SK-N-SH (cell line): Measurements from ENCODE around the gene NTS. TPM values are rescaled to one million over a fixed set of nuclear protein-coding genes. Genes with fewer than 3 reads are reported as not detected.

Source experiments
- CTCF ChIA-PET: fragments of 300-600, 350-600 bp; formaldehyde crosslinking; extraction: SDS; loops from one replicate; lab custom pipeline; 2021; lab: Yijun Ruan, JAX
- POLR2A ChIA-PET: fragments of 350-600 bp; sonication (Branson Sonifier 250); formaldehyde crosslinking; extraction: SDS; loops from one replicate; lab custom pipeline; 2020; ENCODE audit warnings: antibody characterized with exemption, inconsistent platforms; lab: Yijun Ruan, JAX
- DNase-seq: peaks from one replicate; pipeline ENCODE4 v3.0.0; 2012
- H2AFZ ChIP-seq: fragments of 200-600 bp; sonication (generic); 2 replicates; pipeline ENCODE4 v1.8.1; 2016; ENCODE audit warnings: antibody characterized with exemption, mild to moderate bottlenecking, low read depth
- H3F3A ChIP-seq: fragments of 200-600 bp; sonication (generic); replicated peaks from 2 replicates; pipeline ENCODE3; 2016; ENCODE audit warnings: antibody characterized with exemption, mild to moderate bottlenecking; ENCODE audit not compliant: insufficient read depth
- H3K27ac ChIP-seq, 2 experiments: fragments of 200-500 bp in 1 of 2; fragments of 200-600 bp in 1 of 2; sonication (Bioruptor generic) in 1 of 2; sonication (generic), shearing (Covaris generic) in 1 of 2; 2 replicates each; pipeline versions ENCODE4 v1.5.1 to v1.6.1; 2014 to 2016; ENCODE audit warnings: low read depth in 2 of 2, inconsistent platforms in 1 of 2, low read length in 1 of 2, mild to moderate bottlenecking in 1 of 2, mixed read lengths in 1 of 2
- H3K27me3 ChIP-seq: fragments of 200-600 bp; sonication (generic), shearing (Covaris generic); 2 replicates; pipeline ENCODE4 v1.6.1; 2016; ENCODE audit warnings: mixed run types; ENCODE audit not compliant: insufficient read depth
- H3K36me3 ChIP-seq, 2 experiments: fragments of 200-500 bp in 1 of 2; fragments of 200-600 bp in 1 of 2; sonication (Bioruptor generic) in 1 of 2; sonication (generic) in 1 of 2; replicated peaks in 1 of 2; 2 replicates each; pipeline versions ENCODE3 to v1.5.1; 2014 to 2016; ENCODE audit warnings: low read length in 1 of 2, mild to moderate bottlenecking in 1 of 2; ENCODE audit not compliant: insufficient read depth in 2 of 2, control insufficient read depth in 1 of 2
- H3K4me1 ChIP-seq, 2 experiments: fragments of 200-500 bp in 1 of 2; fragments of 200-600 bp in 1 of 2; sonication (Bioruptor generic) in 1 of 2; sonication (generic), shearing (Covaris generic) in 1 of 2; 2 replicates each; pipeline versions ENCODE4 v1.5.1 to v1.6.1; 2014 to 2016; ENCODE audit warnings: low read depth in 1 of 2, low read length in 1 of 2, mixed run types in 1 of 2; ENCODE audit not compliant: insufficient read depth in 2 of 2, control insufficient read depth in 1 of 2
- H3K4me2 ChIP-seq: fragments of 200-600 bp; sonication (generic), shearing (Covaris generic); 2 replicates; pipeline ENCODE4 v1.6.1; 2017; ENCODE audit warnings: mixed run types
- H3K4me3 ChIP-seq, 2 experiments: fragments of 200-500 bp in 1 of 2; fragments of 200-600 bp in 1 of 2; sonication (Bioruptor generic) in 1 of 2; sonication (generic), shearing (Covaris generic) in 1 of 2; 2 replicates each; pipeline versions ENCODE4 v1.5.1 to v1.8.1; 2014 to 2016; ENCODE audit warnings: low read depth in 2 of 2, inconsistent platforms in 1 of 2, low read length in 1 of 2, mild to moderate bottlenecking in 1 of 2, mixed read lengths in 1 of 2, moderate library complexity in 1 of 2
- H3K79me2 ChIP-seq: fragments of 200-600 bp; sonication (generic); 2 replicates; pipeline ENCODE4 v1.8.1; 2017; ENCODE audit warnings: mild to moderate bottlenecking; ENCODE audit not compliant: insufficient read depth
- H3K9ac ChIP-seq: fragments of 200-600 bp; sonication (generic); 2 replicates; pipeline ENCODE4 v1.6.1; 2017; ENCODE audit warnings: mixed run types
- H3K9me2 ChIP-seq: fragments of 200-600 bp; sonication (generic); 2 replicates; pipeline ENCODE4 v1.6.1; 2017; ENCODE audit warnings: mixed run types
- H3K9me3 ChIP-seq: fragments of 200-600 bp; sonication (generic); 2 replicates; pipeline ENCODE4 v1.6.1; 2017; ENCODE audit warnings: mixed run types, mild to moderate bottlenecking, moderate library complexity
- H4K20me1 ChIP-seq: fragments of 200-600 bp; sonication (generic); 2 replicates; pipeline ENCODE4 v1.6.1; 2017; ENCODE audit warnings: mild to moderate bottlenecking, mixed run types; ENCODE audit not compliant: insufficient read depth
- CHD2 ChIP-seq: fragments of 150-350 bp; IDR thresholded peaks from 2 replicates; pipeline ENCODE4 v1.6.1; 2018; ENCODE audit warnings: low read length; ENCODE audit not compliant: partially characterized antibody
- ELF1 ChIP-seq: IDR thresholded peaks from 2 replicates; pipeline ENCODE4 v1.4.0; 2012
- EZH2phosphoT487 ChIP-seq: fragments of 200-600 bp; sonication (generic); IDR thresholded peaks from 2 replicates; pipeline ENCODE4 v1.6.1; 2017; ENCODE audit warnings: low read depth, mixed run types, mild to moderate bottlenecking, antibody characterized with exemption, moderate library complexity, borderline replicate concordance
- GABPA ChIP-seq: IDR thresholded peaks from 2 replicates; pipeline ENCODE4 v1.4.0; 2012; ENCODE audit warnings: low read depth, mild to moderate bottlenecking
- GATA2 ChIP-seq: sonication (generic); formaldehyde crosslinking; IDR thresholded peaks from 2 replicates; pipeline ENCODE4 v1.5.0; 2020; ENCODE audit warnings: mild to moderate bottlenecking, missing genetic modification reagents
- MAX ChIP-seq: IDR thresholded peaks from 2 replicates; pipeline ENCODE4 v1.4.0; 2012; ENCODE audit warnings: low read depth
- NFIC ChIP-seq: IDR thresholded peaks from 2 replicates; pipeline ENCODE4 v1.4.0; 2012; ENCODE audit warnings: borderline replicate concordance
- PBX3 ChIP-seq: IDR thresholded peaks from 2 replicates; pipeline ENCODE4; 2012
- RAD21 ChIP-seq: IDR thresholded peaks from 2 replicates; pipeline ENCODE4 v1.6.1; 2012; ENCODE audit warnings: mild to moderate bottlenecking, low read length
- REST ChIP-seq: IDR thresholded peaks from 2 replicates; pipeline ENCODE4 v1.6.1; 2012; ENCODE audit warnings: mild to moderate bottlenecking, low read depth, low read length, moderate library complexity
- SIN3A ChIP-seq: IDR thresholded peaks from 2 replicates; pipeline ENCODE4 v1.6.1; 2012; ENCODE audit warnings: low read depth, mild to moderate bottlenecking, low read length, moderate library complexity, borderline replicate concordance
- SMC3 ChIP-seq: IDR thresholded peaks from 2 replicates; pipeline ENCODE4 v1.6.1; 2012; ENCODE audit warnings: low read depth, low read length, improper control_type of control experiment
- TCF12 ChIP-seq: IDR thresholded peaks from 2 replicates; pipeline ENCODE4 v1.4.0; 2012
- WGBS: methylation state at CpG from one replicate; pipeline ENCODE4 v1.1.6; 2017; ENCODE audit warnings: low lambda C conversion rate; 5-methylcytosine and 5-hydroxymethylcytosine counted together
- polyA plus RNA-seq, 3 experiments: library from polyadenylated mRNA; depleted of rRNA; stranded (reverse); fragments of >200 nt; gene quantifications; 2 replicates each; pipeline ENCODE4 v1.2.3, GENCODE V29; 2012

Gene NTS
- polyA plus RNA-seq, 1 of the 3 experiments (the other 2 are of a cell fraction), result 31.2 TPM

DNA sequence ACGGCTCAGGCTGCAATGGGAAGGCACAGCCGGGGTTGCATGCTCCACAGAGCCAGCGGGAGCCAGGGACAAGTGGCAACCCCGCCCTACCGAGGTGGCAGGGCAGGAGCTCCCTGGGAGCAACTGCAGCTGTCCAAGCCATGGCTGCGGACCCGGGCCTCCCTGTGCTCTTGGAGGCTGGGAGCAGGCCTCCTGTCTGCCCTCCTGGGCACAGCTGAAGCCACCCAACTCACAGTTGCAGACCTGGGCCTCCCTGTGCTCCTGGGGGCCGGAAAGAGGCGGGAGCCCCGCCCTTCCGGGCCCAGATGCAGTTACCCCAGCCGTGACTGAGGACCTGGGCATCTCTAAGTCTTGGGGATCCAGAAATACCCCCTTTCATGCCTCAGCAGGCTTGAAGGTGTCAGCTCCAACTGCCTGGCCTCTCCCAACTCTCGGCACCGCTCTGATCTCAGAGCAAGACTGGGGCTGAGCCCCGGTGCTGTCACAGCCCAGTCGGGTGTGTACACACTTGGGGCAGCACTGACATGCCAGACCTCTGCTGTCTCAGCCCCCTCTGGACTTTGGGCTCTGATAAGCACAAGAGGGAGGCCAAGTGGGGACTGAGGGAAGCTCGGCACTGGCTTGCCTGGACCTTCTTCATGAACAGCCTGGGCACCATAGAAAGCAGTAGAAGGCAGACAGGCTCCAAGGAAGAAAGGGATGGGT lies 30.3 kb upstream of the NTS start (continued):
- TF ChIP-seq PBX3, result no peak
- TF ChIP-seq MAX, result no peak

DNA sequence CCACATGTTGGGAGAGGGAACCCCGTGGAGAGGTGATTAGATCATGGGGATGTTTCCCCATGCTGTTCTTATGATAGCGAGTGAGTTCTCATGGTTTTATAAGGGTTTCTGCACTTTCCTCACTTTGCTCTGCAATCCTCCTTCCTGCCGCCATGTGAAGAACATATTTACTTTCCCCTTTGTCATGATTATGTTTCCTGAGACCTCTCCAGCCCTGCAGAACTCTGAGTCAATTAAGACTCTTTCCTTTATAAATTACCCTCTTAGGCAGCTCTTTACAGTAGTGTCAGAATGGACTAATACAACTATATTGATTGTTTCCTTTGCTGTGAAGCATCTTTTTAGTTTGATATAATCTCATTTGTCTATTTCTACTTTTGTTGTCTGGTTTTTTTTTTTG lies 24.8 kb upstream of the NTS start:
- Histone ChIP-seq H3K4me3 (no peak overlapping the region), H3K9me2 (no peaks in the 10 kb centered on the region), H3K9me3 (no peaks in the 10 kb centered on the region), H3K4me1 (no peaks in the 10 kb centered on the region), H3K27me3 (no peaks in the 10 kb centered on the region), H3K4me2 (no peak overlapping the region), H3K9ac (no peak overlapping the region), H3K27ac (no peak overlapping the region), H3F3A (no peaks in the 10 kb centered on the region), H3K79me2 (no peaks in the 10 kb centered on the region), H3K36me3 (no peaks in the 10 kb centered on the region), H4K20me1 (no peaks in the 10 kb centered on the region), H2AFZ (no peak overlapping the region)
- WGBS, result 58% methylated on average over 3 of the region's 3 CpGs
- POLR2A ChIA-PET, result no interaction called here
- no peak for DNase-seq
- no peak for TF ChIP-seq EZH2phosphoT487
- TF ChIP-seq SMC3, result no peak
- TF ChIP-seq GABPA, result no peak
- no peak for TF ChIP-seq RAD21
- TF ChIP-seq REST, result no peak
- CTCF ChIA-PET, result interaction anchor here (8.2 kb wide), 1 partner anchor 18 kb away, joined by 62 read pairs; no protein-coding TSS in a partner anchor

GRCh38 chr12:85855305-85855704 lies 18.8 kb upstream of the NTS start:
- ChIA-PET POLR2A (no interaction called here), CTCF (interaction anchor here (1.2 to 8.2 kb wide), 5 partner anchors 12 to 387 kb away, joined by 3 to 62 read pairs (median 3); no protein-coding TSS in a partner anchor)
- Histone ChIP-seq H3F3A (no peaks in the 10 kb centered on the region), H4K20me1 (no peaks in the 10 kb centered on the region), H3K4me3 (no peak overlapping the region), H3K79me2 (no peaks in the 10 kb centered on the region), H3K4me2 (no peak overlapping the region), H3K27me3 (no peaks in the 10 kb centered on the region), H3K27ac (no peak overlapping the region), H3K9me2 (no peaks in the 10 kb centered on the region), H3K4me1 (no peaks in the 10 kb centered on the region), H3K36me3 (no peaks in the 10 kb centered on the region), H2AFZ (no peak overlapping the region), H3K9ac (no peak overlapping the region), H3K9me3 (no peaks in the 10 kb centered on the region)
- WGBS, result 56% methylated on average over 5 of the region's 6 CpGs
- no peak for DNase-seq
- no peak for TF ChIP-seq TCF12
- TF ChIP-seq CHD2, result no peak
- no peak for TF ChIP-seq REST
- TF ChIP-seq SIN3A, result no peak
- TF ChIP-seq NFIC, result no peak
- no peak for TF ChIP-seq ELF1
- no peak for TF ChIP-seq GATA2
- no peak for TF ChIP-seq PBX3
